Smooth muscle cell of the brain vasculature (primary cell): ENCODE data around the gene NFS1.
"Not testable (repeated sequence)": the region's sequence is repeated elsewhere in the genome, so short reads cannot be mapped to it uniquely, and the experiment has no call there.

Source experiments
- DNase-seq: peaks from one replicate; pipeline ENCODE4 v3.0.0-alpha.2; 2012; ENCODE audit warnings: low read depth, low spot score

The NFS1 gene

GRCh38 chr20:35710039-35710438 is 10.9 kb upstream of the NFS1 start:
- no peak for DNase-seq

DNA sequence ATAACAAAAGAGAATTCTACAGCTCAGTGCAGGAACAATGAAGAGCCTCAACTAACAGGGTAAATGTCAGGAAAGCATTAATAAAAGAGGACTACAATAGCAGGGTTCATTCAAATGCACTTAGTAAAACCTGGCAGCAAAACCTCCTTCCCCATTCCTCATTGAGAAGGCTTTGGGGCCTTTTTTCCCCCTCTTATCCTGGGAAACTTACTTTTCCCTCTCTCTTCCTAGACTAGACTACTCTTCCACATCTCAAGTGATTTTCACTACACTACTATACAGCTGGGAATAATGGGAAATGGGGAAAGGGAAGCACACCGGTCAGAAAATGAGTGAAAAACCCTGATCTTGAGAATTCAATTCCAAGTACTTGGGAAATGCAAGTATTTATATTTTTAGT is 10.1 kb upstream of the NFS1 start:
- DNase-seq, result no peak

GRCh38 chr20:35708502-35708901 is 9.3 kb upstream of the NFS1 start:
- DNase-seq, result no peak

DNA sequence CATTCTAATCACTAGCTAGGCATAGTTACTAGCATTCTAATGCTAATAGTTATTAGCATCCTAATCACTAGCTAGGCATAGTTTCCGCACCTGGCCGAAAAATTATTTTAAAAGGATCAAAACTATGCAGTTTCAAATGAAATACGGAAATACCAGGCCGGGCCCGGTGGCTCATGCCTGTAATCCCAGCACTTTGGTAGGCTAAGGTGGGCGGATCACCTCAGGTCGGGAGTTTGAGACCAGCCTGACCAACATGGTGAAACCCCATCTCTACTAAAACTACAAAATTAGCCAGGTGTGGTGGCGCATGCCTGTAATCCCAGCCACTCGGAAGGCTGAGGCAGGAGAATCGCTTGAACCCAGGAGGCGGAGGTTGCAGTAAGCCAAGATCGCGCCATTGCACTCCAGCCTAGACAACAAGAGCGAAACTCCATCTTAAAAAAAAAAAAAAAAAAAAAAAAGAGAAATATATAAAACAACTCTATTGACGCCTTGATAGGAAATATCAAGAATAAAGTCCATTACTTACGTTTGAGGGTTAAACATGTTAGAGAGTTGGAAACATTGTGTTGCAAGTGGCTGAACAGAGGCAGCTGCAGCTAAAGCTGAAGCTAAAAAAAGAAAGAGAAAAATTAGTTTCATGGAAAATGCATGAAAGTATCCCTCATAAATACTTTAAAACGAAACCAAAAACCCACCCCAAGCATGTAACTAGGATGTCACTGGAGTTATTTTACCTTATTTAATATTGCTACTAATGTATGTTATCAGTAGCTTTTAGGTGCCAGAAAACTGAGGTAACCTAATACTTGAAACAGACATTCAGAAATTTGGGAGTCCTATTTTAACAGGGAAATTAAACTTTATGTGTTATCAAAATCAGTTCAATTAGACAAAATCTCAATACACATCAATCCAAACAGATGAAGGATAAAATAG is 7.7 kb upstream of the NFS1 start:
- DNase-seq, result not testable (repeated sequence)

- DNase-seq, result not testable (repeated sequence)
Observed at GRCh38 chr20:35705894-35706293, 6.7 kb upstream of the NFS1 start.

GRCh38 chr20:35704514-35705261 is 5.5 kb upstream of the NFS1 start:
- DNase-seq, result no peak

DNA sequence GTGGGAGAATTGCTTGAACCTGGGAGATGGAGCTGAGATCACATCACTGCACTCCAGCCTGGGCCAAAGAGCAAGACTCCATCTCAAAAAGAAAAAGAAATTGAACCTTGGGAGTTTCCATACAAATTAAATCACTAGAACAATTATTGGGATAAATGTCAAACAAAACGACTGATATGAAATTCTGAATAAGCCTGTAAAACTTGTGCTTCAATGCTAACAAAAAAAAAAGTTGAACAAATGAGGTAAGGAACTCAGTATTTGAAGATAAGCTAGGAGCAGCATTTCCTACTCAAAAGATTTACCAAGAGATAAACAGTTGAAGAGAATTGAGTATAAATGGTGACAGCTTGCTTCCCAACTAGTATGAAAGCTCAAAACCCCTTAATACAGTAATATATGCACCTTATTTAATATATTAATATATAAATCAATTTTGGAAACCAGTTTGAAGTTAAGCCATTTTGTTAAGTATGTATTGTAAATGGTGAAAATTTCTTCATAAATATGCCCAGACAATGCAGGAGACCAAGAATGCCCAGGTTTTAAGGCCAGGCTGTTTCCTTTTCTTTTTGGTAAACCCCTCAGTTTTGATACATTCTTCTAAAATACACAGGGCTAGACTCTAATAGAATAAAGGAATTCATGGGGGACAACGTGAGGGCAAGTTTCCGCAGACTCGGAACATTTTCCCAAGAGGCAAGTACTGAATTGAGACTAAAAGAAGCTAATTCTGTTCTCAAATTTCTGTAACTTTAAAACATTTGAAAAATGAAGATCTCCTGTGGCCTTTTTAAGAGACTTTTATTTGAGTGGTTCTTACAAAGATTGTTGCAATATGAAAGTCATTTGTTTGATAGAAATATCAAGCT is 3.9 kb upstream of the NFS1 start:
- no peak for DNase-seq

GRCh38 chr20:35702051-35702823 is 3.1 kb upstream of the NFS1 start:
- DNase-seq, result no peak

GRCh38 chr20:35700625-35701148 is 1.5 kb upstream of the NFS1 start:
- no peak for DNase-seq

DNA sequence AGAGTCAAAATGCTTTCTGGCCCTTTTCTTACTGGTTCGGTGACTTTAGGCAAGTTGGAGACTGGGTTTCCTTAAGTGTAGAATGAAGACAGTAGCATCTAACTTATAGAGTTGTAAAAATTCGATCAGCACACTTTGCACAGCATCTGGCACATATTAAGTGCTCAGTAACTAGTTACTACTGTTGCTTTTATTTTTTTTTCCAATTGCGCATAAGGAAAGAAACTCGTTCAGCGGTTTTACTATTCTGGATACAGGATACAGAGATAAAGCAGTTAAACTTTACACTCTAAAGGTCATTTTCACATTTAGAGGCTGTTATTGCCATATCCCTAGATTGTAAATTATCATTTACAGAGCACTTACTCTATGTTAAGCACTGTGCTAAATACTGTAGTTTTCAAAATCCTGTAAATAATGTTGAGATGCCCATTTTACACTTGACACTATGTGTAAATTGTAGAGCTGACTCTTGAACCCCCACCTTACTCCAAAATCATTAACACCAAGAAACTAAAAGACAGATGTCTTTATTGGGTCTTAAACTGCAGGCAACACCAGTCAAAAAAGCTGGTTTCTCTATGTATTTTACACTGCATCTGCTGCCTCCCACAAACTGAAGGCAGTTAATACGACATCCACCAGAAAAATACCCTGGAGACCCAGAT is 939 bp upstream of the NFS1 start:
- DNase-seq, result no peak

- DNase-seq, result no peak
Observed at GRCh38 chr20:35698298-35699126, 640 bp downstream of the NFS1 start.

- DNase-seq, result no peak
Observed at GRCh38 chr20:35697696-35698297, 1.4 kb downstream of the NFS1 start.

DNA sequence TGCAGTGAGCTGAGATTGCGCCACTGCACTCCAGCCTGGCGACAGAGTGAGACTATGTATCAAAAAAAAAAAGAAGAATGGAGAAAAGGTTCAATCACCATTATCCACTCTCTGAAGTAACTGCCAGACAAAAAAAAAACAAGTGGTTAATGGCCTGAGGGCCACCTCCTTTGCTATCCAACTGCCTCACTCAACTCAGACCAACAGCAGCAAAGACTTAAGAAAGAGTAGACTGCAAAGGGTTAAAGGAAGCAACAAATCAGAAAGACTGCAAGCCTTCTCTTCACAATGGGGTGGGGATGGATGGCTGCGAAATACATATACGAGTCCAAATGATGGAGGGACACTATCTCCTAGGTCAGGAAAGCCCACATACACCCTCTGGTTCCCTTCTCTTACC is 3.2 kb downstream of the NFS1 start:
- DNase-seq, result no peak

- DNase-seq, result no peak
Observed at GRCh38 chr20:35695245-35695749, 3.9 kb downstream of the NFS1 start.

- DNase-seq, result no peak
Observed at GRCh38 chr20:35690265-35690664, 8.9 kb downstream of the NFS1 start.

GRCh38 chr20:35686872-35687271 is 12.3 kb downstream of the NFS1 start:
- DNase-seq, result not testable (repeated sequence)

DNA sequence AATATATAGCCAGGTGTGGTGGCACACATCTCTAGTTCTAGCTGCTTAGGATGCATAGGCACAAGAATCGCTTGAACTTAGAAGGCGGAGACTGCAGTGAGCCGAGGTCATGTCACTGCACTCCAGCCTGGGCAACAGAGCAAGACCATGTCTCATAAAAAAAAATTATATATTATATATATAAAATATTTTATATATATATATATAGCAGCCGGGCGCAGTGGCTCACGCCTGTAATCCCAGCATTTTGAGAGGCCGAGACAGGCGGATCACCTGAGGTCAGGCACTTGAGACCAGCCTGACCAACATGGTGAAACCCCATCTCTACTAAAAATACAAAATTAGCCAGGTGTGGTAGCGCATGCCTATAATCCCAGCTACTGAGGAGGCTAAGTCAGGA is 13.8 kb downstream of the NFS1 start:
- not testable (repeated sequence) for DNase-seq

GRCh38 chr20:35681960-35682359 is 17.2 kb downstream of the NFS1 start:
- no peak for DNase-seq
